Measurements from ENCODE around the gene TPMT. TPM values are rescaled to one million over a fixed set of nuclear protein-coding genes. Genes with fewer than 3 reads are reported as not detected.

TPMT gene
- polyA plus RNA-seq, 2 of the 4 experiments (the other 2 are of a cell fraction) = 11.2 to 16.5 TPM

DNA sequence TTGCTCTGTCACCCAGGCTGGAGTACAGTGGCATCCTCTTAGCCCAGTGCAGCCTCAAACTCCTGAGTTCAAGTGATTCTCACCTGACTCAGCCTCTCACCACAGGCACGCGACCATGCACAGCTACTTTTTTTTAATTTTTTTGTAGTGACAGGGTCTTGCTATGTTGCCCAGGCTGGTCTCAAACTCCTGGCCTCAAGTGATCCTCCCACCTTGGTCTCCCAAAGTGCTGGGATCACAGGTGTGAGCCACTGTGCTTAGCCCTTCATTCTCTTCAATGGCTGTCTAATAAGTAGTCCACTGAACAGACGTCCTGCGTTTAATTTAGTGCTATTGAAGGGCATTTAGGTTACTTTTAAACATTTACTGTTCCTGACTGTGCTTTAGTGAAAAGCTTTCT lies 27.7 kb upstream of the TPMT start (continued):
- TF ChIP-seq FOSL2 (IDR thresholded peaks at IDR 0.05) (no peak), FOSL2 (CRISPR knock-in tag; IDR thresholded peaks at IDR 0.05) (no peak)

DNA sequence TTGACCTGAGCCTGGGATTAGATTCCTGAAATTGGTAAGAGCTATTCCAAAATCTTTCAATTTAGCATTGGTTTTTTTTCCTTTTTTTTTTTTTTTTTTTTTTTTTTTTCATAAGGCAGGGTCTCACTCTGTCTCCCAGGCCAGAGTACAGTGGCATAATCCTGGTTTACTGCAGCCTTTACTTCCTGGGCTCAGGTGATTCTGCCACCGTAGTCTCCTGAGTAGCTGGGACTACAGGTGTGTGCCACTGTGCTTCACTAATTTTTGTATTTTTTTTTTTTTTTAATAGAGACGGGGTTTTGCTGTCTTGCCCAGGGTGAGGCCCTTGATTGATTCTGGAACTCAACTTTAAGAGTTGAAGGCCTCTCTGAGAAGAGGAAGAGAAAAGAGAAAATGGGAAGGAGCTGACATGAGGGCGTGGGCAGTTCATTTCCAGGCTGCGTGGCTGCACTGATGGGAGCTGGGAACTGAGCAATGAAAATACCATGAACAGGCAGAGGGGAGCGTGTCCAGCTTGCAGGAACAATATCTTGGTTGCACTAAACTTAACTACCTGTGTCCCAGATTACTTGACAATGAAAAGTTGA lies 25.0 kb upstream of the TPMT start:
- ATAC-seq (no peak), FAIRE-seq (no peak), DNase-seq (ENCODE audit: low read depth in 1 of 2, low spot score in 1 of 2) (no peak)
- Histone ChIP-seq H3K27ac (no peak overlapping the region), H3K4me2 (no peak overlapping the region), H3K9me3 (no peaks in the 10 kb centered on the region), H3K4me3 (no peak overlapping the region), H3K4me1 (no peaks in the 10 kb centered on the region)
- CTCF ChIA-PET = no interaction called here
- POLR2A ChIA-PET = no interaction called here
- 94% methylated on average over 5 of the region's 5 CpGs for WGBS (ENCODE audit: missing lambda C conversion rate)
- TF ChIP-seq JUN (IDR thresholded peaks at IDR 0.05) = no peak
- TF ChIP-seq JUNB (IDR thresholded peaks at IDR 0.05) = no peak
- no peak for TF ChIP-seq FOSB (CRISPR knock-in tag; IDR thresholded peaks at IDR 0.05)
- TF ChIP-seq HDAC2 (IDR thresholded peaks at IDR 0.05) = no peak

DNA sequence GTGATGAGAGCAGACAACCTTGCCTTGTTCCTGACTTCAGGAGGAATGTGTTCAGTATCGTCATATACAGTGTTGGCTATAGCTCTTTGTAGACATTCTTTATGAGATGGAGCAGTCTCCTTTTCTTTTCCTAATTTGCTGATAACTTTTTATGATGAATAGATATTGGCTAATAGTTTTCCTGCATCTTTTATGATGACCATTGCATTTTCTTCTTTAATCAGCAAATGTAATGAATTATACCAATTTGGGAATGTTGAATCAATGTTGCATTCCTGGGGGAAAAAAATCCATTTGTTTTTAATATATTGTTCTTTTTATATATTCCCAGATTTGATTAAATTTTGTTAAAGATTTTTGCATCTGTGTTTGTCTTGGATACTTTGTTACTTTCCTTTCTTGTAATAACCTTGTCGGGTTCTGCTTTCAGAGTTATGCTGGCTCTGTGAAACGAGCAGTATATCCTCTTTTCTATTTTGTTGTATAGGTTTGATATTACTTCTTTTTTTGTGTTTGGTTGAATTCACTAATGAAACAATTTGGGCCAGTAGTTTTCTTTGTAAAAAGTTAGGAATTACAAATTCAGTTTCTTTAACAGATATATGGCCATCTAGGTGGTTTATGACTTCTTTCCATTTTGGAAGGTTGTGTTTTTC lies 24.2 kb upstream of the TPMT start:
- no peak overlapping the region for H3K4me3 ChIP-seq
- ATAC-seq (no peak), DNase-seq (ENCODE audit: low read depth in 1 of 2, low spot score in 1 of 2) (no peak), FAIRE-seq (no peak)
- H3K9me3 ChIP-seq = no peaks in the 10 kb centered on the region
- ChIA-PET POLR2A (no interaction called here), CTCF (no interaction called here)
- WGBS (ENCODE audit: missing lambda C conversion rate) = 81% methylated on average over 3 of the region's 3 CpGs
- peak; percentile 70 for TF ChIP-seq MAFK (IDR thresholded peaks at IDR 0.05; ENCODE audit: partially characterized antibody)
- TF ChIP-seq ESRRA (IDR thresholded peaks at IDR 0.05; ENCODE audit: borderline replicate concordance, low read length) = no peak
- no peak overlapping the region for H3K27ac ChIP-seq
- H3K4me2 ChIP-seq = no peak overlapping the region
- H3K4me1 ChIP-seq = no peaks in the 10 kb centered on the region

DNA sequence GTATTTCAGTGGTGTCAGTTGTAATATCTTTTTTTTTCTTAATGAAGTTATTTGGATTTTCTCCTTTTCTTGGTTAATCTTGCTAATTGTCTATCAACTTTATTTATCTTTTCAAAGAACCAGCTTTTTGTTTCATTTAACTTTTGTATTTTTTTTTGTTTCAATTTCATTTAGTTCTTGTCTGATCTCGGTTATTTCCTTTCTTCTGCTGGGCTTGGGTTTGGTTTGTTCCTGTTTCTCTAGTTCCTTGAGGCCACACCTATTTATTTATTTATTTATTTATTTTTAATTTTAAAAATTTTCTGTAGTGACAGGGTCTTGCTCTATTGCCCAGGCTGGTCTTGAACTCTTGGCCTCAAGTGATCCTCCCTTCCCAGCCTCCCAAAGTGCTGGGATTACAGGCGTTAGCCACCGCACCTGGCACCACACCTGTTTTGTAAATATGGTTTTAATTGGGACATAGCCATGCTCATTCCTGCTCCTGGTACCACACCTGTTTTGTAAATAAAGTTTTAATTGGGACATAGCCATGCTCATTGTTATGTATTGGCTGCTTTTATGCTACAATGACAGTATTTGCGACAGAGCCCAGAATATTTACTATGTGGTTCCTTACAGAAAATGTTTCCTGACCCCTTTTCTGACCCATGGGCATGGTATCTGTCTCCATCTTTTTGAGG lies 22.5 kb upstream of the TPMT start:
- TF ChIP-seq, protein P1, sequence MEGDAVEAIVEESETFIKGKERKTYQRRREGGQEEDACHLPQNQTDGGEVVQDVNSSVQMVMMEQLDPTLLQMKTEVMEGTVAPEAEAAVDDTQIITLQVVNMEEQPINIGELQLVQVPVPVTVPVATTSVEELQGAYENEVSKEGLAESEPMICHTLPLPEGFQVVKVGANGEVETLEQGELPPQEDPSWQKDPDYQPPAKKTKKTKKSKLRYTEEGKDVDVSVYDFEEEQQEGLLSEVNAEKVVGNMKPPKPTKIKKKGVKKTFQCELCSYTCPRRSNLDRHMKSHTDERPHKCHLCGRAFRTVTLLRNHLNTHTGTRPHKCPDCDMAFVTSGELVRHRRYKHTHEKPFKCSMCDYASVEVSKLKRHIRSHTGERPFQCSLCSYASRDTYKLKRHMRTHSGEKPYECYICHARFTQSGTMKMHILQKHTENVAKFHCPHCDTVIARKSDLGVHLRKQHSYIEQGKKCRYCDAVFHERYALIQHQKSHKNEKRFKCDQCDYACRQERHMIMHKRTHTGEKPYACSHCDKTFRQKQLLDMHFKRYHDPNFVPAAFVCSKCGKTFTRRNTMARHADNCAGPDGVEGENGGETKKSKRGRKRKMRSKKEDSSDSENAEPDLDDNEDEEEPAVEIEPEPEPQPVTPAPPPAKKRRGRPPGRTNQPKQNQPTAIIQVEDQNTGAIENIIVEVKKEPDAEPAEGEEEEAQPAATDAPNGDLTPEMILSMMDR (IDR thresholded peaks at IDR 0.05) = no peak
- TF ChIP-seq HOXB5 (CRISPR knock-in tag; IDR thresholded peaks at IDR 0.05) (no peak), FOSB (CRISPR knock-in tag; IDR thresholded peaks at IDR 0.05) (no peak), EHMT2 (IDR thresholded peaks at IDR 0.05; ENCODE audit: low read depth) (no peak), SREBF2 (IDR thresholded peaks at IDR 0.05) (no peak), CBX2 (IDR thresholded peaks at IDR 0.05; ENCODE audit: borderline replicate concordance, low read depth) (no peak), JUN (IDR thresholded peaks at IDR 0.05) (no peak), KDM1A (IDR thresholded peaks at IDR 0.05; ENCODE audit: low read depth) (no peak), BHLHE40 (IDR thresholded peaks at IDR 0.05; ENCODE audit: low read depth, low read length) (no peak), RNF2 (IDR thresholded peaks at IDR 0.05; ENCODE audit: borderline replicate concordance, low read depth) (no peak), POLR2A (IDR thresholded peaks at IDR 0.05; ENCODE audit: low read length) (no peak), HOXB13 (CRISPR knock-in tag; IDR thresholded peaks at IDR 0.05; ENCODE audit: low read depth) (no peak), EHF (CRISPR knock-in tag; IDR thresholded peaks at IDR 0.05) (no peak), HOXA7 (CRISPR knock-in tag; IDR thresholded peaks at IDR 0.05) (no peak), ZNF302 (CRISPR knock-in tag; IDR thresholded peaks at IDR 0.05) (no peak)
- TF ChIP-seq, protein P2, sequence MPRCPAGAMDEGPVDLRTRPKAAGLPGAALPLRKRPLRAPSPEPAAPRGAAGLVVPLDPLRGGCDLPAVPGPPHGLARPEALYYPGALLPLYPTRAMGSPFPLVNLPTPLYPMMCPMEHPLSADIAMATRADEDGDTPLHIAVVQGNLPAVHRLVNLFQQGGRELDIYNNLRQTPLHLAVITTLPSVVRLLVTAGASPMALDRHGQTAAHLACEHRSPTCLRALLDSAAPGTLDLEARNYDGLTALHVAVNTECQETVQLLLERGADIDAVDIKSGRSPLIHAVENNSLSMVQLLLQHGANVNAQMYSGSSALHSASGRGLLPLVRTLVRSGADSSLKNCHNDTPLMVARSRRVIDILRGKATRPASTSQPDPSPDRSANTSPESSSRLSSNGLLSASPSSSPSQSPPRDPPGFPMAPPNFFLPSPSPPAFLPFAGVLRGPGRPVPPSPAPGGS (IDR thresholded peaks at IDR 0.05) = no peak
- TF ChIP-seq, protein P3, sequence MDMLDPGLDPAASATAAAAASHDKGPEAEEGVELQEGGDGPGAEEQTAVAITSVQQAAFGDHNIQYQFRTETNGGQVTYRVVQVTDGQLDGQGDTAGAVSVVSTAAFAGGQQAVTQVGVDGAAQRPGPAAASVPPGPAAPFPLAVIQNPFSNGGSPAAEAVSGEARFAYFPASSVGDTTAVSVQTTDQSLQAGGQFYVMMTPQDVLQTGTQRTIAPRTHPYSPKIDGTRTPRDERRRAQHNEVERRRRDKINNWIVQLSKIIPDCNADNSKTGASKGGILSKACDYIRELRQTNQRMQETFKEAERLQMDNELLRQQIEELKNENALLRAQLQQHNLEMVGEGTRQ (IDR thresholded peaks at IDR 0.05) = no peak
- TF ChIP-seq, protein P4, sequence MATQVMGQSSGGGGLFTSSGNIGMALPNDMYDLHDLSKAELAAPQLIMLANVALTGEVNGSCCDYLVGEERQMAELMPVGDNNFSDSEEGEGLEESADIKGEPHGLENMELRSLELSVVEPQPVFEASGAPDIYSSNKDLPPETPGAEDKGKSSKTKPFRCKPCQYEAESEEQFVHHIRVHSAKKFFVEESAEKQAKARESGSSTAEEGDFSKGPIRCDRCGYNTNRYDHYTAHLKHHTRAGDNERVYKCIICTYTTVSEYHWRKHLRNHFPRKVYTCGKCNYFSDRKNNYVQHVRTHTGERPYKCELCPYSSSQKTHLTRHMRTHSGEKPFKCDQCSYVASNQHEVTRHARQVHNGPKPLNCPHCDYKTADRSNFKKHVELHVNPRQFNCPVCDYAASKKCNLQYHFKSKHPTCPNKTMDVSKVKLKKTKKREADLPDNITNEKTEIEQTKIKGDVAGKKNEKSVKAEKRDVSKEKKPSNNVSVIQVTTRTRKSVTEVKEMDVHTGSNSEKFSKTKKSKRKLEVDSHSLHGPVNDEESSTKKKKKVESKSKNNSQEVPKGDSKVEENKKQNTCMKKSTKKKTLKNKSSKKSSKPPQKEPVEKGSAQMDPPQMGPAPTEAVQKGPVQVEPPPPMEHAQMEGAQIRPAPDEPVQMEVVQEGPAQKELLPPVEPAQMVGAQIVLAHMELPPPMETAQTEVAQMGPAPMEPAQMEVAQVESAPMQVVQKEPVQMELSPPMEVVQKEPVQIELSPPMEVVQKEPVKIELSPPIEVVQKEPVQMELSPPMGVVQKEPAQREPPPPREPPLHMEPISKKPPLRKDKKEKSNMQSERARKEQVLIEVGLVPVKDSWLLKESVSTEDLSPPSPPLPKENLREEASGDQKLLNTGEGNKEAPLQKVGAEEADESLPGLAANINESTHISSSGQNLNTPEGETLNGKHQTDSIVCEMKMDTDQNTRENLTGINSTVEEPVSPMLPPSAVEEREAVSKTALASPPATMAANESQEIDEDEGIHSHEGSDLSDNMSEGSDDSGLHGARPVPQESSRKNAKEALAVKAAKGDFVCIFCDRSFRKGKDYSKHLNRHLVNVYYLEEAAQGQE (IDR thresholded peaks at IDR 0.05) = no peak
- TF ChIP-seq, protein P5, sequence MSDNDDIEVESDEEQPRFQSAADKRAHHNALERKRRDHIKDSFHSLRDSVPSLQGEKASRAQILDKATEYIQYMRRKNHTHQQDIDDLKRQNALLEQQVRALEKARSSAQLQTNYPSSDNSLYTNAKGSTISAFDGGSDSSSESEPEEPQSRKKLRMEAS (IDR thresholded peaks at IDR 0.05) = no peak
- Histone ChIP-seq H3K4me2 (no peak overlapping the region), H3K27ac (no peak overlapping the region), H3K4me1 (no peaks in the 10 kb centered on the region), H3K9me3 (no peaks in the 10 kb centered on the region), H3K4me3 (no peak overlapping the region)
- WGBS (ENCODE audit: missing lambda C conversion rate) = 90% methylated on average over 4 of the region's 4 CpGs
- FAIRE-seq (no peak), ATAC-seq (no peak), DNase-seq (ENCODE audit: low read depth in 1 of 2, low spot score in 1 of 2) (no peak)
- ChIA-PET CTCF (no interaction called here), POLR2A (no interaction called here)

Data from A549 (cell line).